Upper lobe of left lung (tissue), 6 donors: ENCODE results near the gene PEMT. TPM values are rescaled to one million over a fixed set of nuclear protein-coding genes. Genes with fewer than 3 reads are reported as not detected.
A peak's percentile ranks its signal among the peaks of the same experiment; 100 is the strongest.

Source experiments
- ATAC-seq, 2 donors: fragments of 200-7000 bp; cut with Tn5 transposase; one replicate each; pipeline ENCODE4 v1.9.1; 2022; ENCODE audit warnings: mild to moderate bottlenecking in 2 of 2, moderate library complexity in 2 of 2; ENCODE audit not compliant: low FRiP score in 2 of 2
- DNase-seq, 2 donors: peaks; one replicate each; pipeline ENCODE4 v3.0.0-alpha.2; 2019 to 2020
- H3K27ac ChIP-seq, 4 donors: fragments of 200-600 bp; sonication (generic); one replicate each; pipeline ENCODE4 v1.5.1; 2016 to 2019
- H3K27me3 ChIP-seq, 4 donors: fragments of 200-600 bp; sonication (generic); one replicate each; pipeline ENCODE4 v1.5.1; 2017 to 2019
- H3K36me3 ChIP-seq, 4 donors: fragments of 200-600 bp; sonication (generic); one replicate each; pipeline ENCODE4 v1.5.1; 2016 to 2019
- H3K4me1 ChIP-seq, 4 donors: fragments of 200-600 bp; sonication (generic); one replicate each; pipeline ENCODE4 v1.5.1; 2018 to 2019
- H3K4me3 ChIP-seq, 4 donors: fragments of 200-600 bp; sonication (generic); one replicate each; pipeline ENCODE4 v1.5.1; 2017 to 2019; ENCODE audit warnings: mild to moderate bottlenecking in 2 of 4, moderate library complexity in 1 of 4
- H3K9me3 ChIP-seq, 4 donors: fragments of 200-600 bp; sonication (generic); one replicate each; pipeline ENCODE4 v1.5.1; 2018 to 2019
- CTCF ChIP-seq, 6 experiments: fragments of 450-650 bp in 4 of 6; fragments of 200-600 bp in 2 of 6; sonication (generic) in 2 of 6; IDR thresholded peaks; one replicate each; pipeline ENCODE4 v1.5.1; 2016 to 2019; ENCODE audit warnings: antibody characterized with exemption in 6 of 6
- EP300 ChIP-seq, 4 donors: sonication (generic); formaldehyde crosslinking; IDR thresholded peaks; one replicate each; pipeline ENCODE4 v1.5.1; 2017; ENCODE audit warnings: antibody characterized with exemption in 4 of 4, control low read depth in 2 of 4
- POLR2A ChIP-seq, 4 donors: fragments of 450-650 bp; IDR thresholded peaks; one replicate each; pipeline ENCODE4 v1.5.1; 2016 to 2017; ENCODE audit warnings: antibody characterized with exemption in 4 of 4, mild to moderate bottlenecking in 2 of 4
- POLR2AphosphoS5 ChIP-seq, 2 donors: sonication (generic); formaldehyde crosslinking; IDR thresholded peaks; one replicate each; pipeline ENCODE4 v1.5.1; 2017; ENCODE audit warnings: antibody characterized with exemption in 2 of 2
- WGBS, 2 donors: methylation state at CpG; one replicate each; pipeline ENCODE4 v1.1.5; 2017 to 2018; 5-methylcytosine and 5-hydroxymethylcytosine counted together
- total RNA-seq, 6 donors: library from RNA; depleted of rRNA in 4 of 6; stranded (reverse); fragments of >200 nt in 4 of 6; gene quantifications; one replicate each; pipeline versions ENCODE4 v1.1.0 to v1.2.1, GENCODE V29; 2016 to 2021
- donor health status: DM: no; HTN: no; CAD: no; lungs with moderate emphysema.
- donor health status: DM: no; HTN: yes; CAD: no; lungs with severe emphysema.

Gene PEMT
- total RNA-seq, 6 donors from 2014 or later: 16.6 to 44.9 (median 32.2) TPM

DNA sequence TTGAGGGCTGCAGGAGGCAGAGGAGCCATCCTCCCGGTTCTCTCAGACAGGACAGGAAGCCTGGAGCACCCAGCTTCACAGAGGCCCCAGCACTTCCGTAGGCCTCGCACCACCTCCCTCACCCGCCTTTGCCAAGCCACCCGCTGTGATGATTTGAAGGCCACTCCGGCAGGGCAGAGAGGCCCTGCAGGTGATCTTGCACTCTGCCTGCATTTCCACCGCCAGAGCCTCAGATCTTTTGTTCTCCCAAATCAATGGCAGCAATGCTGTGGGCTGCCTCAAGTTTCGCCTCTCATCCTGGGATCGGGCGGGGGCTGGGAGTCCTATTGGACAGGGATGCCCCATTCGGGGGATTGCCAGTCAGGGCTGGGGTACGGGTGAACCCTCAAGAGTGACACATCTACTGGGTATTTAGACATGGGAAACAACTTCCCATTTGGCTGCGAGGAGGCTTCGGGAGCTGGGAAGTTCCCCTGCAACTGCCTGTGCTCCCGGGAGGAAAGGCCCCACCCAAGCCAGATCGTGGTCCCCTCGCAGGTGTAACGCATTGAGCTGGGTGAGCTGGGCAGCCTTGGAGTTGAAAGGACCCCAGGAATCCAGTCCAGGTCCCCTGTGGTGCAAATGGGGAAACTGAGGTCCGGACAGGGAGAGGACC is 34.8 kb upstream of the PEMT start:
- TF ChIP-seq CTCF (IDR thresholded peaks at IDR 0.05) (no peak), EP300 (IDR thresholded peaks at IDR 0.05) (no peak)
- ATAC-seq (no peak), DNase-seq (no peak)
- Histone ChIP-seq H3K4me1 (no peaks in the 10 kb centered on the region), H3K4me3 (no peak overlapping the region), H3K9me3 (no peaks in the 10 kb centered on the region), H3K27ac (no peak overlapping the region), H3K27me3 (no peaks in the 10 kb centered on the region), H3K36me3 (no peaks in the 10 kb centered on the region)
- 82 to 83% methylated on average over 12 to 19 of the region's 19 CpGs for WGBS, 2 donors

DNA sequence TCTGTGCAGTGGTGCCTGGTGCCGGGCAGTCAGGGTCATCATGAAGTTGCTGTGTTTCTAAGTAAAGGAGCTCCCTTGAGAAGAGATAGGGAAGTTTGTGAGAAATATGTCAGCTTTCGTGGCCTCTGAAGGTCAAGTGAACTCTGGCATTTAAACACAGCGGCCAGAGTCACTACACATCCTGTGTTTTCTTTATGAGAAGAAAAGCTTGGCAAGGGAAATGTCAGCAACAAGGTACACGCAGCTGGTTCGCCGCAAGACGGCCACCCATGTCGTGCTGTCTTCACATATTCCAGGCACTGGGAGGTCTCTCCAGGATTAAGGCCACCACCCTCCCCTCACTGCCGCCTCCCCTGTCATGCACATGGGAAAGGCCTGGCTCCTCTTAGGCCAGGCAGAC is 33.2 kb upstream of the PEMT start:
- 46 to 55% methylated on average over 9 of the region's 9 CpGs for WGBS, 2 donors
- Histone ChIP-seq H3K9me3 (no peaks in the 10 kb centered on the region), H3K4me3 (no peak overlapping the region), H3K4me1 (no peaks in the 10 kb centered on the region), H3K36me3 (no peaks in the 10 kb centered on the region), H3K27ac (peak overlapping the region in 1 of 4 donors; percentile 34), H3K27me3 (no peaks in the 10 kb centered on the region)
- DNase-seq: no peak
- TF ChIP-seq POLR2AphosphoS5 (IDR thresholded peaks at IDR 0.05) (peak in 1 of 2 donors; percentile 23), EP300 (IDR thresholded peaks at IDR 0.05) (peak in 1 of 4 donors; percentile 5), POLR2A (IDR thresholded peaks at IDR 0.05) (no peak)
- no peak for ATAC-seq

GRCh38 chr17:17623904-17624303 is 32.4 kb upstream of the PEMT start:
- ATAC-seq (no peak), DNase-seq (no peak)
- H3K4me1 ChIP-seq: no peaks in the 10 kb centered on the region
- H3K27me3 ChIP-seq: no peaks in the 10 kb centered on the region
- H3K27ac ChIP-seq: no peak overlapping the region
- H3K4me3 ChIP-seq: no peak overlapping the region
- WGBS, 2 donors: 90 to 99% methylated on average over 8 to 9 of the region's 9 CpGs
- no peaks in the 10 kb centered on the region for H3K9me3 ChIP-seq
- TF ChIP-seq CTCF (IDR thresholded peaks at IDR 0.05) (no peak), POLR2A (IDR thresholded peaks at IDR 0.05) (no peak), POLR2AphosphoS5 (IDR thresholded peaks at IDR 0.05) (no peak), EP300 (IDR thresholded peaks at IDR 0.05) (no peak)
- H3K36me3 ChIP-seq: no peaks in the 10 kb centered on the region

DNA sequence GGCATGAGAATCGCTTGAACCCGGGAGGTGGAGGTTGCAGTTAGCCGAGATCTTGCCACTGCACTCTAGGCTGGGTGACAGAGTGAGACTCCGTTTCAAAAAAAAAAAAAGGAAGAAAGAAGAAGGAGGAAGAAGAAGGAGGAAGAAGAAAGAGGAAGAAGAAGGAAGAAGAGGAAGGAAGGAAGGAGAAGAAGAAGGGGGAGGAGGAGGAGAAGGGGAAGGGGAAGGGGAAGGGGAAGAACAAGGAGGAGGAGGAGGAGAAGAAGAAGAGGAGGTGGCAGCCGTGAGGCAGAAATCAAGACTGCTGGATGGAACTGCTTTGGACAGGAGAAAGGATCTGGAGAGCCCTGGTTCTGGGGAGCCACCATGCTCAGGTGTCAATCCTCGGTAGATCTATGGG is 29.7 kb upstream of the PEMT start:
- H3K9me3 ChIP-seq: no peaks in the 10 kb centered on the region
- H3K36me3 ChIP-seq: no peaks in the 10 kb centered on the region
- TF ChIP-seq POLR2AphosphoS5 (IDR thresholded peaks at IDR 0.05): no peak
- TF ChIP-seq CTCF (IDR thresholded peaks at IDR 0.05): no peak
- no peak for TF ChIP-seq EP300 (IDR thresholded peaks at IDR 0.05)
- TF ChIP-seq POLR2A (IDR thresholded peaks at IDR 0.05): no peak
- 65 to 74% methylated on average over 6 of the region's 6 CpGs for WGBS, 2 donors
- H3K27me3 ChIP-seq: no peaks in the 10 kb centered on the region
- no peak for DNase-seq
- H3K27ac ChIP-seq: no peak overlapping the region
- ATAC-seq: no peak
- H3K4me3 ChIP-seq: no peak overlapping the region
- no peaks in the 10 kb centered on the region for H3K4me1 ChIP-seq

- Histone ChIP-seq H3K4me3 (no peak overlapping the region), H3K9me3 (no peaks in the 10 kb centered on the region), H3K4me1 (peaks cover 6 to 9% (median 7%) of the 10 kb centered on the region in 4 donors), H3K27me3 (no peaks in the 10 kb centered on the region), H3K27ac (no peak overlapping the region), H3K36me3 (no peaks in the 10 kb centered on the region)
- ATAC-seq: peak; percentile 88
- peak in 1 of 2 donors; percentile 68 for DNase-seq
- 0 to 11% methylated on average over 2 to 3 of the region's 3 CpGs for WGBS, 2 donors
- no peak for TF ChIP-seq POLR2A (IDR thresholded peaks at IDR 0.05)
- peak; percentile 73 to 86 (median 80) for TF ChIP-seq CTCF (IDR thresholded peaks at IDR 0.05)
Measured at GRCh38 chr17:17613708-17614114, 22.2 kb upstream of the PEMT start.
